ENCODE measurements around the gene PDK3.

DNA sequence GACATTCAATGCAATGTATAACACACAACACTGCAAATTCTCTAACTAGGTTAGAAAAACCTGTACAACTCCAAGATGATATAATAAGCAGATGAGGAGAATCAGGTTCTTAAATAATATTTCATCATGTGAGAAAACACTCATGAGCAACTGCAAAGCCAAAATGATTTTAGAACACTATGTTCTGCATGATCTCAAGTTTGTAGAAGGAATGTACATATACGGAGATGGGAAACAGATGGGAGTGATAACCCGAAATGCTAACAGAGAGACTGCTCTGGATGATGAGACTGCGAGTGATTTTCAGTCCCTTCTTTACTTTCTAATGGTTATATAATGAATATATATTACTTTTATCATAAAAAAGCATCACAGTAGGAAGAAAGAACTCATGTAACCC lies 101.2 kb downstream of the PDK3 start:
- TF ChIP-seq, protein P1, sequence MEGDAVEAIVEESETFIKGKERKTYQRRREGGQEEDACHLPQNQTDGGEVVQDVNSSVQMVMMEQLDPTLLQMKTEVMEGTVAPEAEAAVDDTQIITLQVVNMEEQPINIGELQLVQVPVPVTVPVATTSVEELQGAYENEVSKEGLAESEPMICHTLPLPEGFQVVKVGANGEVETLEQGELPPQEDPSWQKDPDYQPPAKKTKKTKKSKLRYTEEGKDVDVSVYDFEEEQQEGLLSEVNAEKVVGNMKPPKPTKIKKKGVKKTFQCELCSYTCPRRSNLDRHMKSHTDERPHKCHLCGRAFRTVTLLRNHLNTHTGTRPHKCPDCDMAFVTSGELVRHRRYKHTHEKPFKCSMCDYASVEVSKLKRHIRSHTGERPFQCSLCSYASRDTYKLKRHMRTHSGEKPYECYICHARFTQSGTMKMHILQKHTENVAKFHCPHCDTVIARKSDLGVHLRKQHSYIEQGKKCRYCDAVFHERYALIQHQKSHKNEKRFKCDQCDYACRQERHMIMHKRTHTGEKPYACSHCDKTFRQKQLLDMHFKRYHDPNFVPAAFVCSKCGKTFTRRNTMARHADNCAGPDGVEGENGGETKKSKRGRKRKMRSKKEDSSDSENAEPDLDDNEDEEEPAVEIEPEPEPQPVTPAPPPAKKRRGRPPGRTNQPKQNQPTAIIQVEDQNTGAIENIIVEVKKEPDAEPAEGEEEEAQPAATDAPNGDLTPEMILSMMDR (conservative IDR thresholded peaks at IDR 0.05), result no peak
- no peak for TF ChIP-seq ZFX (IDR thresholded peaks at IDR 0.05)
